ENCODE data around the gene DUSP15. TPM values are rescaled to one million over a fixed set of nuclear protein-coding genes. Genes with fewer than 3 reads are reported as not detected.
A peak's percentile ranks its signal among the peaks of the same experiment; 100 is the strongest.

Gene DUSP15
- total and polyA plus RNA-seq, 8 donors, result 0.45 to 4.7 (median 2.9) TPM; not detected in 3

- Histone ChIP-seq H3K27me3 (no peaks in the 10 kb centered on the region), H3K4me3 (no peak overlapping the region), H3K27ac (no peak overlapping the region), H3K36me3 (no peaks in the 10 kb centered on the region), H3K9me3 (no peaks in the 10 kb centered on the region), H3K4me1 (no peaks in the 10 kb centered on the region)
- DNase-seq, result no peak
- intact Hi-C loops (cut with DNase I; ENCODE audit: low total_unique reads), result no loop called here
- TF ChIP-seq CTCF (IDR thresholded peaks at IDR 0.05), result no peak
- TF ChIP-seq EP300 (IDR thresholded peaks at IDR 0.05), result no peak
- TF ChIP-seq POLR2AphosphoS5 (IDR thresholded peaks at IDR 0.05), result no peak
- TF ChIP-seq POLR2A (IDR thresholded peaks at IDR 0.05), result no peak
Measured at GRCh38 chr20:31813611-31814010, 56.7 kb downstream of the DUSP15 start.

GRCh38 chr20:31811796-31812728 lies 58.3 kb downstream of the DUSP15 start:
- Histone ChIP-seq H3K4me1 (no peaks in the 10 kb centered on the region), H3K9me3 (no peaks in the 10 kb centered on the region), H3K27me3 (no peaks in the 10 kb centered on the region), H3K4me3 (no peak overlapping the region), H3K27ac (no peak overlapping the region), H3K36me3 (no peaks in the 10 kb centered on the region)
- DNase-seq, result peak in 1 of 2 donors; percentile 57
- 49 to 64% (median 60%) methylated on average over 11 to 15 of the region's 15 CpGs for WGBS, 5 donors
- intact Hi-C loops (cut with DNase I; ENCODE audit: low total_unique reads), result no loop called here
- TF ChIP-seq CTCF (IDR thresholded peaks at IDR 0.05) (no peak), POLR2A (IDR thresholded peaks at IDR 0.05) (no peak)

- no peak for DNase-seq
- H3K9me3 ChIP-seq, result no peaks in the 10 kb centered on the region
- no peaks in the 10 kb centered on the region for H3K36me3 ChIP-seq
- H3K4me3 ChIP-seq, result no peak overlapping the region
- TF ChIP-seq EP300 (IDR thresholded peaks at IDR 0.05) (no peak), POLR2A (IDR thresholded peaks at IDR 0.05) (no peak), CTCF (IDR thresholded peaks at IDR 0.05) (no peak), POLR2AphosphoS5 (IDR thresholded peaks at IDR 0.05) (no peak)
- H3K27ac ChIP-seq, result no peak overlapping the region
- WGBS, 5 donors, result 85 to 95% (median 91%) methylated on average over 2 to 4 of the region's 4 CpGs
- intact Hi-C loops (cut with DNase I; ENCODE audit: low total_unique reads), result no loop called here
- H3K4me1 ChIP-seq, result no peaks in the 10 kb centered on the region
- H3K27me3 ChIP-seq, result no peaks in the 10 kb centered on the region
Measured at GRCh38 chr20:31811198-31811597, 59.1 kb downstream of the DUSP15 start.

Small RNA genes lying within 50 kb of the gene (small RNA-seq; reads per million reads assigned to genes)
- 0 reads per million in 4 donors for gene RNU1-94P

Other genes starting within 250 kb of the DUSP15 start
- gene COX4I2, start 232.6 kb downstream of the DUSP15 start, total RNA-seq, result 1 to 10 TPM in 2 of 5 donors, not detected in 3; 1.8 to 4.2 TPM
- 1 to 10 TPM; 1.8 to 6.7 (median 4.8) TPM for gene COX4I2, start 232.6 kb downstream of the DUSP15 start, polyA plus RNA-seq
- 100 to 1,000 TPM in 2 of 5 donors, 10 to 100 TPM in 3; 61.7 to 210 (median 68.7) TPM for gene BCL2L1, start 147.7 kb downstream of the DUSP15 start, total RNA-seq
- 10 to 100 TPM; 47.1 to 88.2 (median 73.0) TPM for gene BCL2L1, start 147.7 kb downstream of the DUSP15 start, polyA plus RNA-seq
- gene TPX2, start 131.2 kb downstream of the DUSP15 start, total RNA-seq, result 10 to 100 TPM in 1 of 5 donors, 1 to 10 TPM in 4; 5.3 to 11.4 (median 7.6) TPM
- gene TPX2, start 131.2 kb downstream of the DUSP15 start, polyA plus RNA-seq, result 1 to 10 TPM; 1.7 to 7.1 (median 3.3) TPM
- under 1 TPM in 2 of 5 donors, not detected in 3; 0.37 to 0.45 TPM for gene MYLK2, start 51.2 kb downstream of the DUSP15 start, total RNA-seq
- under 1 TPM; 0.19 to 0.43 (median 0.31) TPM for gene MYLK2, start 51.2 kb downstream of the DUSP15 start, polyA plus RNA-seq
- 1 to 10 TPM in 1 of 5 donors, not detected in 4; 1.1 TPM for gene FOXS1, start 24.9 kb downstream of the DUSP15 start, total RNA-seq
- gene FOXS1, start 24.9 kb downstream of the DUSP15 start, polyA plus RNA-seq, result under 1 TPM in 2 of 3 donors, not detected in 1; 0.43 to 0.44 TPM
- gene TTLL9, start 107 bp upstream of the DUSP15 start, total RNA-seq, result under 1 TPM in 2 of 5 donors, not detected in 3; 0.18 to 0.43 TPM
- gene TTLL9, start 107 bp upstream of the DUSP15 start, polyA plus RNA-seq, result under 1 TPM in 1 of 3 donors, not detected in 2; 0.15 TPM
- 1 to 10 TPM in 3 of 5 donors, under 1 TPM in 1, not detected in 1; 0.58 to 2.8 (median 1.7) TPM for gene PDRG1, start 81.5 kb upstream of the DUSP15 start, total RNA-seq
- 10 to 100 TPM; 14.0 to 18.6 (median 14.1) TPM for gene PDRG1, start 81.5 kb upstream of the DUSP15 start, polyA plus RNA-seq
- gene XKR7, start 97.6 kb upstream of the DUSP15 start, total RNA-seq, result under 1 TPM in 3 of 5 donors, not detected in 2; under 0.01 to 0.58 (median 0.37) TPM
- under 1 TPM in 1 of 3 donors, not detected in 2; 0.06 TPM for gene XKR7, start 97.6 kb upstream of the DUSP15 start, polyA plus RNA-seq
- gene CCM2L, start 139.9 kb upstream of the DUSP15 start, total RNA-seq, result 1 to 10 TPM in 1 of 5 donors, under 1 TPM in 2, not detected in 2; 0.45 to 4.4 (median 0.72) TPM
- 1 to 10 TPM; 1.9 to 2.7 (median 2.3) TPM for gene CCM2L, start 139.9 kb upstream of the DUSP15 start, polyA plus RNA-seq
- 1 to 10 TPM in 4 of 5 donors, not detected in 1; 1.3 to 6.8 (median 3.3) TPM for gene HCK, start 181.7 kb upstream of the DUSP15 start, total RNA-seq
- gene HCK, start 181.7 kb upstream of the DUSP15 start, polyA plus RNA-seq, result 10 to 100 TPM in 2 of 3 donors, 1 to 10 TPM in 1; 4.4 to 14.7 (median 10.4) TPM
- gene TM9SF4, start 239.2 kb upstream of the DUSP15 start, total RNA-seq, result 10 to 100 TPM; 20.6 to 50.8 (median 27.7) TPM
- 10 to 100 TPM in 2 of 3 donors, 1 to 10 TPM in 1; 6.7 to 22.5 (median 13.1) TPM for gene TM9SF4, start 239.2 kb upstream of the DUSP15 start, polyA plus RNA-seq